Measurements from ENCODE around the gene SCN7A.
"Not testable (repeated sequence)": the region's sequence is repeated elsewhere in the genome, so short reads cannot be mapped to it uniquely, and the experiment has no call there.

SCN7A gene

GRCh38 chr2:166494140-166494624, at the start of gene SCN7A:
Gene SCN7A (minus strand): TSS chr2:166494249. CDS start chr2:166477696, 16,553 bp downstream.
- DNase-seq: no peak

GRCh38 chr2:166539340-166540162, 45.5 kb upstream of the SCN7A start:
- DNase-seq: no peak

- no peak for DNase-seq
Observed at GRCh38 chr2:166536111-166536510, 42.1 kb upstream of the SCN7A start.

GRCh38 chr2:166521155-166521554, 27.1 kb upstream of the SCN7A start:
- DNase-seq: no peak

- no peak for DNase-seq
Observed at GRCh38 chr2:166520604-166521003, 26.6 kb upstream of the SCN7A start.

- no peak for DNase-seq
Observed at GRCh38 chr2:166519391-166519962, 25.4 kb upstream of the SCN7A start.

- DNase-seq: no peak
Observed at GRCh38 chr2:166518634-166519390, 24.8 kb upstream of the SCN7A start.

- no peak for DNase-seq
Observed at GRCh38 chr2:166517533-166518061, 23.5 kb upstream of the SCN7A start.

GRCh38 chr2:166516712-166517303, 22.8 kb upstream of the SCN7A start:
- DNase-seq: no peak

- DNase-seq: no peak
Observed at GRCh38 chr2:166513952-166514351, 19.9 kb upstream of the SCN7A start.

GRCh38 chr2:166499281-166499680, 5.2 kb upstream of the SCN7A start:
- no peak for DNase-seq

GRCh38 chr2:166491461-166491860, 2.6 kb downstream of the SCN7A start:
- no peak for DNase-seq

- DNase-seq: no peak
Observed at GRCh38 chr2:166487171-166487570, 6.9 kb downstream of the SCN7A start.

GRCh38 chr2:166485558-166486178, 8.4 kb downstream of the SCN7A start:
- DNase-seq: no peak

- DNase-seq: no peak
Observed at GRCh38 chr2:166472332-166472731, 21.7 kb downstream of the SCN7A start.

GRCh38 chr2:166468124-166469024, 25.7 kb downstream of the SCN7A start:
- DNase-seq: no peak

GRCh38 chr2:166464187-166464586, 29.9 kb downstream of the SCN7A start:
- no peak for DNase-seq

GRCh38 chr2:166463640-166464039, 30.4 kb downstream of the SCN7A start:
- no peak for DNase-seq

- DNase-seq: no peak
Observed at GRCh38 chr2:166458674-166459073, 35.4 kb downstream of the SCN7A start.

- not testable (repeated sequence) for DNase-seq
Observed at GRCh38 chr2:166455823-166456222, 38.2 kb downstream of the SCN7A start.

- no peak for DNase-seq
Observed at GRCh38 chr2:166454006-166454595, 39.9 kb downstream of the SCN7A start.

Measured in activated T-cell treated with anti-CD3 and anti-CD28 coated beads for 4 hours (primary cell).